A673 (cell line): ENCODE measurements around the gene NKX6-2. TPM values are rescaled to one million over a fixed set of nuclear protein-coding genes. Genes with fewer than 3 reads are reported as not detected.

Experiments used
- BruUV-seq: library from RNA; stranded (reverse); fragments of 400-500 nt; replicated peaks from 2 replicates; lab custom pipeline; 2021; lab: Mats Ljungman, UMichigan
- CTCF ChIA-PET: fragments of 300-600 bp; sonication (Branson Sonifier 250); formaldehyde crosslinking; loops from one replicate; lab custom pipeline; 2022; ENCODE audit warnings: antibody characterized with exemption; lab: Charles Lee
- POLR2A ChIA-PET: fragments of 300-600 bp; sonication (Branson Sonifier 250); formaldehyde crosslinking; loops from one replicate; lab custom pipeline; 2022; ENCODE audit warnings: antibody characterized with exemption; ENCODE audit not compliant: low non-redundant PET; lab: Charles Lee
- DNase-seq: peaks from one replicate; pipeline ENCODE4 v3.0.0-alpha.2; 2015; ENCODE audit warnings: low spot score
- H3K27ac ChIP-seq: fragments of 200-600 bp; sonication (generic); 2 replicates; pipeline ENCODE4 v1.5.1; 2016; ENCODE audit warnings: mixed run types, low read depth, mild to moderate bottlenecking, mixed read lengths, antibody characterized with exemption, low read length; ENCODE audit not compliant: poor library complexity, severe bottlenecking
- H3K27me3 ChIP-seq: fragments of 200-600 bp; sonication (generic); replicated peaks from 2 replicates; pipeline ENCODE4 v1.6.1; 2017; ENCODE audit warnings: mixed run types, low read depth, mild to moderate bottlenecking, mixed read lengths, antibody characterized with exemption, low read length; ENCODE audit not compliant: insufficient read depth, poor library complexity
- H3K36me3 ChIP-seq: fragments of 200-600 bp; sonication (generic); 2 replicates; pipeline ENCODE4 v1.6.1; 2016; ENCODE audit warnings: mixed run types, mild to moderate bottlenecking, mixed read lengths, antibody characterized with exemption, low read length; ENCODE audit not compliant: insufficient read depth, poor library complexity, severe bottlenecking
- H3K4me1 ChIP-seq: fragments of 200-600 bp; sonication (generic); 2 replicates; pipeline ENCODE4 v1.6.1; 2017; ENCODE audit warnings: mixed run types, mild to moderate bottlenecking, mixed read lengths, antibody characterized with exemption, low read length; ENCODE audit not compliant: insufficient read depth, poor library complexity, severe bottlenecking
- H3K4me3 ChIP-seq: fragments of 200-600 bp; sonication (generic); 2 replicates; pipeline ENCODE4 v1.5.1; 2016; ENCODE audit warnings: low read depth, mixed run types, mild to moderate bottlenecking, mixed read lengths, low read length; ENCODE audit not compliant: poor library complexity, severe bottlenecking
- H3K9me3 ChIP-seq: fragments of 200-600 bp; sonication (generic); 2 replicates; pipeline ENCODE4 v1.6.1; 2016; ENCODE audit warnings: mixed run types, low read depth, mild to moderate bottlenecking, mixed read lengths, antibody characterized with exemption, low read length; ENCODE audit not compliant: poor library complexity, severe bottlenecking
- CTCF ChIP-seq: fragments of 300-800, 200-600 bp; sonication (generic); conservative IDR thresholded peaks from 2 replicates; pipeline ENCODE4 v1.5.1; 2017; ENCODE audit warnings: low read depth, mild to moderate bottlenecking, antibody characterized with exemption, low read length, moderate library complexity, mixed read lengths
- EZH2 ChIP-seq: fragments of 200-600 bp; sonication (generic); IDR thresholded peaks from 2 replicates; pipeline ENCODE4 v1.6.1; 2017; ENCODE audit warnings: borderline replicate concordance, low read depth, mild to moderate bottlenecking, mixed read lengths, antibody characterized with exemption, low read length; ENCODE audit not compliant: poor library complexity, severe bottlenecking
- intact Hi-C: fragments of 100-400 bp; cut with micrococcal nuclease; formaldehyde crosslinking; loops from one replicate; pipeline ENCODE4 v1.10.0; 2022; ENCODE audit not compliant: unreplicated experiment
- total RNA-seq: library from RNA; stranded (reverse); gene quantifications from 2 replicates; pipeline ENCODE4 v1.2.3, GENCODE V29; 2021

The NKX6-2 gene
- total RNA-seq, 1 experiment from 2014 or later, result not detected

DNA sequence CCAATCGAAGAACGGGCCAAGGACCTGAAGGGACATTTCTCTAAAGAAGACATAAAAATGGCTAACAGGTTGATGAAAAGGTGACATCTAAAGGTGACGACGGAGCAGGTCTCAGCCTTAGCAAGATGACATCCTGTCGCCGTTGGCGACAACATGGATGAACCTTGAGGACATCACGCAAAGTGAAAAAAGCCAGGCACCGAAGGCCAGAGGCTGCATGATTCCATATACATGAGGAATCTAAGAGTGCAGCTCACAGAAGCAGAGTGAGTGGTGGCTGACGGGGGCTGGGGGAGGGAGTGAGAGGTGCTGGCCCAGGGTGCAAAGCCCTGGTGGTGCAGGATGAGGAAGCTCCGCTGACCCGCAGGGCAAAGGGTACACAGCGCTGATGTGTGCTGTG lies 34.1 kb upstream of the NKX6-2 start:
- ChIA-PET POLR2A (no interaction called here), CTCF (no interaction called here)
- DNase-seq, result no peak
- Histone ChIP-seq H3K27me3 (peaks cover 31% of the 10 kb centered on the region), H3K4me1 (no peaks in the 10 kb centered on the region), H3K36me3 (no peaks in the 10 kb centered on the region), H3K4me3 (no peak overlapping the region), H3K9me3 (no peaks in the 10 kb centered on the region), H3K27ac (no peak overlapping the region)
- TF ChIP-seq CTCF, result no peak
- no peak for TF ChIP-seq EZH2
- BruUV-seq, result no TSS peak
- intact Hi-C loops, result no loop called here

GRCh38 chr10:132817701-132818211 lies 31.8 kb upstream of the NKX6-2 start:
- BruUV-seq, result no TSS peak
- Histone ChIP-seq H3K4me1 (no peaks in the 10 kb centered on the region), H3K27me3 (peaks cover 42% of the 10 kb centered on the region), H3K36me3 (no peaks in the 10 kb centered on the region), H3K4me3 (no peak overlapping the region), H3K9me3 (no peaks in the 10 kb centered on the region), H3K27ac (no peak overlapping the region)
- POLR2A ChIA-PET, result no interaction called here
- no peak for TF ChIP-seq CTCF
- TF ChIP-seq EZH2, result no peak
- DNase-seq, result no peak
- intact Hi-C loops, result no loop called here
- CTCF ChIA-PET, result no interaction called here

GRCh38 chr10:132816718-132817117 lies 30.8 kb upstream of the NKX6-2 start:
- intact Hi-C loops, result no loop called here
- Histone ChIP-seq H3K9me3 (no peaks in the 10 kb centered on the region), H3K27me3 (peaks cover 42% of the 10 kb centered on the region), H3K36me3 (no peaks in the 10 kb centered on the region), H3K4me1 (no peaks in the 10 kb centered on the region), H3K4me3 (no peak overlapping the region), H3K27ac (no peak overlapping the region)
- DNase-seq, result no peak
- no TSS peak for BruUV-seq
- TF ChIP-seq CTCF (no peak), EZH2 (no peak)
- POLR2A ChIA-PET, result no interaction called here
- CTCF ChIA-PET, result no interaction called here
